ENCODE data around the gene EMILIN2. TPM values are rescaled to one million over a fixed set of nuclear protein-coding genes. Genes with fewer than 3 reads are reported as not detected.
A peak's percentile ranks its signal among the peaks of the same experiment; 100 is the strongest.

Gene EMILIN2
- total and polyA plus RNA-seq, 9 of the 15 experiments (the other 6 are each of a cell fraction or from before 2014, with no cell fraction given), result 0.01 to 0.40 (median 0.19) TPM

DNA sequence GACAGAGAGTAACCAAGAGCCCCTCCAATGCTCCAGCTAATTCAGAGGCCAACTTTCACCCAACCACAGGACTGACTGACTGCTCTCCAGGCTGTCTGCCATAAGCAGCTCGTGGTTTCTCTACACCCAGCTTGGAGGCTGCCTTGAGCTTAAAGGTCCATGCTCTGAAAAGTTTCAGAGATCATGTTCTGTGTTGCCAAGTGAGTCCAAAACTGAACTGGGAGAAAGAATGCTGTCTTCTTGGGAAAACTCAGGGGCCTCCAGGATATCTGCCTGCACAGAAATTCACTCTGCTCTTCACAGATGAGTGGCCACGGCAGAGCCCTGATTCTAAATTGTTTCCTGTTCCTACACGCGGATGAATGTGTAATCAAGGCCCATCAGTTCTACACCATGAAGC, 115.0 kb downstream of the EMILIN2 start:
- peaks cover 49% of the 10 kb centered on the region for H3K79me2 ChIP-seq (ENCODE audit: control insufficient read depth, insufficient read depth, low read length)

More for the DNA sequence above, 115.0 kb downstream of the EMILIN2 start:
- CTCF ChIA-PET (ENCODE audit: low intra/inter-chr PET ratio), result no interaction called here
- FAIRE-seq (no peak), DNase-seq (ENCODE audit: extremely low read depth in 1 of 4, low spot score in 3 of 4) (no peak), ATAC-seq (peak; percentile 54; the same call in 2 of the 3 replicates)
- no peak overlapping the region for H3K4me3 ChIP-seq
- H4K20me1 ChIP-seq (replicated peaks; ENCODE audit: control insufficient read depth, insufficient read depth, low read length), result no peaks in the 10 kb centered on the region
- H3K27me3 ChIP-seq (ENCODE audit: control insufficient read depth in 2 of 2, insufficient read depth in 2 of 2, low read length in 2 of 2), result no peaks in the 10 kb centered on the region
- no peaks in the 10 kb centered on the region for H3K9me3 ChIP-seq (replicated peaks; ENCODE audit: control insufficient read depth, insufficient read depth, low read depth, low read length)
- intact Hi-C loops (cut with micrococcal nuclease), result no loop called here
- in situ Hi-C loops (cut with MboI), result no loop called here
- POLR2A ChIA-PET, result interaction anchor here (0.7 to 3.3 kb wide), 6 partner anchors 10 to 194 kb away, joined by 3 to 27 read pairs (median 4); no protein-coding TSS in a partner anchor
- BruUV-seq (replicated peaks), result no TSS peak
- TF ChIP-seq ZNF695 (CRISPR knock-in tag; IDR thresholded peaks at IDR 0.05) (no peak), ETV6 (IDR thresholded peaks at IDR 0.05; ENCODE audit: borderline replicate concordance in 1 of 2, low read depth in 2 of 2, low read length in 1 of 2) (no peak), ETV6 (CRISPR knock-in tag; IDR thresholded peaks at IDR 0.05; ENCODE audit: borderline replicate concordance) (no peak)
- TF ChIP-seq, protein P1, sequence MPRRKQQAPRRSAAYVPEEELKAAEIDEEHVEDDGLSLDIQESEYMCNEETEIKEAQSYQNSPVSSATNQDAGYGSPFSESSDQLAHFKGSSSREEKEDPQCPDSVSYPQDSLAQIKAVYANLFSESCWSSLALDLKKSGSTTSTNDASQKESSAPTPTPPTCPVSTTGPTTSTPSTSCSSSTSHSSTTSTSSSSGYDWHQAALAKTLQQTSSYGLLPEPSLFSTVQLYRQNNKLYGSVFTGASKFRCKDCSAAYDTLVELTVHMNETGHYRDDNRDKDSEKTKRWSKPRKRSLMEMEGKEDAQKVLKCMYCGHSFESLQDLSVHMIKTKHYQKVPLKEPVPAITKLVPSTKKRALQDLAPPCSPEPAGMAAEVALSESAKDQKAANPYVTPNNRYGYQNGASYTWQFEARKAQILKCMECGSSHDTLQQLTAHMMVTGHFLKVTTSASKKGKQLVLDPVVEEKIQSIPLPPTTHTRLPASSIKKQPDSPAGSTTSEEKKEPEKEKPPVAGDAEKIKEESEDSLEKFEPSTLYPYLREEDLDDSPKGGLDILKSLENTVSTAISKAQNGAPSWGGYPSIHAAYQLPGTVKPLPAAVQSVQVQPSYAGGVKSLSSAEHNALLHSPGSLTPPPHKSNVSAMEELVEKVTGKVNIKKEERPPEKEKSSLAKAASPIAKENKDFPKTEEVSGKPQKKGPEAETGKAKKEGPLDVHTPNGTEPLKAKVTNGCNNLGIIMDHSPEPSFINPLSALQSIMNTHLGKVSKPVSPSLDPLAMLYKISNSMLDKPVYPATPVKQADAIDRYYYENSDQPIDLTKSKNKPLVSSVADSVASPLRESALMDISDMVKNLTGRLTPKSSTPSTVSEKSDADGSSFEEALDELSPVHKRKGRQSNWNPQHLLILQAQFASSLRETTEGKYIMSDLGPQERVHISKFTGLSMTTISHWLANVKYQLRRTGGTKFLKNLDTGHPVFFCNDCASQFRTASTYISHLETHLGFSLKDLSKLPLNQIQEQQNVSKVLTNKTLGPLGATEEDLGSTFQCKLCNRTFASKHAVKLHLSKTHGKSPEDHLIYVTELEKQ (CRISPR knock-in tag; IDR thresholded peaks at IDR 0.05), result no peak
- TF ChIP-seq, protein P2, sequence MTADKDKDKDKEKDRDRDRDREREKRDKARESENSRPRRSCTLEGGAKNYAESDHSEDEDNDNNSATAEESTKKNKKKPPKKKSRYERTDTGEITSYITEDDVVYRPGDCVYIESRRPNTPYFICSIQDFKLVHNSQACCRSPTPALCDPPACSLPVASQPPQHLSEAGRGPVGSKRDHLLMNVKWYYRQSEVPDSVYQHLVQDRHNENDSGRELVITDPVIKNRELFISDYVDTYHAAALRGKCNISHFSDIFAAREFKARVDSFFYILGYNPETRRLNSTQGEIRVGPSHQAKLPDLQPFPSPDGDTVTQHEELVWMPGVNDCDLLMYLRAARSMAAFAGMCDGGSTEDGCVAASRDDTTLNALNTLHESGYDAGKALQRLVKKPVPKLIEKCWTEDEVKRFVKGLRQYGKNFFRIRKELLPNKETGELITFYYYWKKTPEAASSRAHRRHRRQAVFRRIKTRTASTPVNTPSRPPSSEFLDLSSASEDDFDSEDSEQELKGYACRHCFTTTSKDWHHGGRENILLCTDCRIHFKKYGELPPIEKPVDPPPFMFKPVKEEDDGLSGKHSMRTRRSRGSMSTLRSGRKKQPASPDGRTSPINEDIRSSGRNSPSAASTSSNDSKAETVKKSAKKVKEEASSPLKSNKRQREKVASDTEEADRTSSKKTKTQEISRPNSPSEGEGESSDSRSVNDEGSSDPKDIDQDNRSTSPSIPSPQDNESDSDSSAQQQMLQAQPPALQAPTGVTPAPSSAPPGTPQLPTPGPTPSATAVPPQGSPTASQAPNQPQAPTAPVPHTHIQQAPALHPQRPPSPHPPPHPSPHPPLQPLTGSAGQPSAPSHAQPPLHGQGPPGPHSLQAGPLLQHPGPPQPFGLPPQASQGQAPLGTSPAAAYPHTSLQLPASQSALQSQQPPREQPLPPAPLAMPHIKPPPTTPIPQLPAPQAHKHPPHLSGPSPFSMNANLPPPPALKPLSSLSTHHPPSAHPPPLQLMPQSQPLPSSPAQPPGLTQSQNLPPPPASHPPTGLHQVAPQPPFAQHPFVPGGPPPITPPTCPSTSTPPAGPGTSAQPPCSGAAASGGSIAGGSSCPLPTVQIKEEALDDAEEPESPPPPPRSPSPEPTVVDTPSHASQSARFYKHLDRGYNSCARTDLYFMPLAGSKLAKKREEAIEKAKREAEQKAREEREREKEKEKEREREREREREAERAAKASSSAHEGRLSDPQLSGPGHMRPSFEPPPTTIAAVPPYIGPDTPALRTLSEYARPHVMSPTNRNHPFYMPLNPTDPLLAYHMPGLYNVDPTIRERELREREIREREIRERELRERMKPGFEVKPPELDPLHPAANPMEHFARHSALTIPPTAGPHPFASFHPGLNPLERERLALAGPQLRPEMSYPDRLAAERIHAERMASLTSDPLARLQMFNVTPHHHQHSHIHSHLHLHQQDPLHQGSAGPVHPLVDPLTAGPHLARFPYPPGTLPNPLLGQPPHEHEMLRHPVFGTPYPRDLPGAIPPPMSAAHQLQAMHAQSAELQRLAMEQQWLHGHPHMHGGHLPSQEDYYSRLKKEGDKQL (CRISPR knock-in tag; IDR thresholded peaks at IDR 0.05; ENCODE audit: borderline replicate concordance), result no peak
- TF ChIP-seq, protein P3, sequence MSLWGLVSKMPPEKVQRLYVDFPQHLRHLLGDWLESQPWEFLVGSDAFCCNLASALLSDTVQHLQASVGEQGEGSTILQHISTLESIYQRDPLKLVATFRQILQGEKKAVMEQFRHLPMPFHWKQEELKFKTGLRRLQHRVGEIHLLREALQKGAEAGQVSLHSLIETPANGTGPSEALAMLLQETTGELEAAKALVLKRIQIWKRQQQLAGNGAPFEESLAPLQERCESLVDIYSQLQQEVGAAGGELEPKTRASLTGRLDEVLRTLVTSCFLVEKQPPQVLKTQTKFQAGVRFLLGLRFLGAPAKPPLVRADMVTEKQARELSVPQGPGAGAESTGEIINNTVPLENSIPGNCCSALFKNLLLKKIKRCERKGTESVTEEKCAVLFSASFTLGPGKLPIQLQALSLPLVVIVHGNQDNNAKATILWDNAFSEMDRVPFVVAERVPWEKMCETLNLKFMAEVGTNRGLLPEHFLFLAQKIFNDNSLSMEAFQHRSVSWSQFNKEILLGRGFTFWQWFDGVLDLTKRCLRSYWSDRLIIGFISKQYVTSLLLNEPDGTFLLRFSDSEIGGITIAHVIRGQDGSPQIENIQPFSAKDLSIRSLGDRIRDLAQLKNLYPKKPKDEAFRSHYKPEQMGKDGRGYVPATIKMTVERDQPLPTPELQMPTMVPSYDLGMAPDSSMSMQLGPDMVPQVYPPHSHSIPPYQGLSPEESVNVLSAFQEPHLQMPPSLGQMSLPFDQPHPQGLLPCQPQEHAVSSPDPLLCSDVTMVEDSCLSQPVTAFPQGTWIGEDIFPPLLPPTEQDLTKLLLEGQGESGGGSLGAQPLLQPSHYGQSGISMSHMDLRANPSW (CRISPR knock-in tag; IDR thresholded peaks at IDR 0.05), result no peak
- H3K9me1 ChIP-seq (ENCODE audit: control insufficient read depth, insufficient read depth, low read length), result no peaks in the 10 kb centered on the region
- no peak overlapping the region for H3K4me2 ChIP-seq (ENCODE audit: insufficient read depth, low read length)
- no peak overlapping the region for H3K27ac ChIP-seq (ENCODE audit: extremely low read depth, low read depth, low read length)
- WGBS (ENCODE audit: insufficient coverage, low coverage, missing lambda C conversion rate), result 54% methylated on average over 4 of the region's 4 CpGs
- peaks cover 31% of the 10 kb centered on the region for H3K36me3 ChIP-seq (ENCODE audit: control insufficient read depth, insufficient read depth, low read length)
- no peaks in the 10 kb centered on the region for H3K4me1 ChIP-seq (replicated peaks in 1 of 2; ENCODE audit: control insufficient read depth in 2 of 2, insufficient read depth in 2 of 2, low read length in 2 of 2)
- no peak overlapping the region for H2AFZ ChIP-seq (ENCODE audit: low read depth, low read length)
- no peak overlapping the region for H3K9ac ChIP-seq (ENCODE audit: insufficient read depth in 1 of 2, low read depth in 2 of 2, low read length in 2 of 2)
